Panc1 (cell line): Measurements from ENCODE around the gene PTPRR.
"Not testable (repeated sequence)": the region's sequence is repeated elsewhere in the genome, so short reads cannot be mapped to it uniquely, and the experiment has no call there.

Experiments
- CTCF ChIP-seq: fragments of 450-650 bp; IDR thresholded peaks from 2 replicates; pipeline ENCODE4 v1.5.1; 2017; ENCODE audit warnings: mild to moderate bottlenecking
- POLR2AphosphoS5 ChIP-seq: IDR thresholded peaks from 2 replicates; pipeline ENCODE4 v1.6.1; 2012; ENCODE audit warnings: mild to moderate bottlenecking, low read depth, low read length, moderate library complexity
- REST ChIP-seq, 2 experiments: IDR thresholded peaks; 2 replicates each; pipeline ENCODE4 v1.6.1; 2011 to 2012; ENCODE audit warnings: low read depth in 2 of 2, control low read depth in 1 of 2, low read length in 1 of 2, mild to moderate bottlenecking in 1 of 2, moderate library complexity in 1 of 2; ENCODE audit not compliant: insufficient read depth in 1 of 2
- SIN3A ChIP-seq: IDR thresholded peaks from 2 replicates; pipeline ENCODE4 v1.6.1; 2012; ENCODE audit warnings: low read depth, mild to moderate bottlenecking, low read length, moderate library complexity, borderline replicate concordance; ENCODE audit not compliant: insufficient read depth
- TCF7L2 ChIP-seq: IDR thresholded peaks from 2 replicates; pipeline ENCODE4 v1.6.1; 2011; ENCODE audit warnings: mild to moderate bottlenecking, low read depth, low read length, inconsistent platforms

- TF ChIP-seq CTCF; REST (IDR thresholded peaks at IDR 0.05; ENCODE audit: insufficient read depth in 1 of 2, low read depth in 2 of 2, low read length in 1 of 2); POLR2AphosphoS5; TCF7L2; SIN3A: not testable (repeated sequence)
Measured at GRCh38 chr12:70735197-70735596, 185.3 kb downstream of the PTPRR start.
